HG03135 (cell line): Measurements from ENCODE around the gene IQCB1.
"Not testable (repeated sequence)": the region's sequence is repeated elsewhere in the genome, so short reads cannot be mapped to it uniquely, and the experiment has no call there.

Experiments
- ATAC-seq: cut with Tn5 transposase; IDR thresholded peaks from one replicate; pipeline ENCODE4 v1.9.1; 2021; ENCODE audit warnings: mild to moderate bottlenecking, moderate library complexity; ENCODE audit not compliant: unreplicated experiment

Gene IQCB1

GRCh38 chr3:121817753-121818152 lies 17.1 kb downstream of the IQCB1 start:
- no peak for ATAC-seq

- peak; percentile 99 for ATAC-seq
Measured at GRCh38 chr3:121809249-121809648, 25.6 kb downstream of the IQCB1 start.

DNA sequence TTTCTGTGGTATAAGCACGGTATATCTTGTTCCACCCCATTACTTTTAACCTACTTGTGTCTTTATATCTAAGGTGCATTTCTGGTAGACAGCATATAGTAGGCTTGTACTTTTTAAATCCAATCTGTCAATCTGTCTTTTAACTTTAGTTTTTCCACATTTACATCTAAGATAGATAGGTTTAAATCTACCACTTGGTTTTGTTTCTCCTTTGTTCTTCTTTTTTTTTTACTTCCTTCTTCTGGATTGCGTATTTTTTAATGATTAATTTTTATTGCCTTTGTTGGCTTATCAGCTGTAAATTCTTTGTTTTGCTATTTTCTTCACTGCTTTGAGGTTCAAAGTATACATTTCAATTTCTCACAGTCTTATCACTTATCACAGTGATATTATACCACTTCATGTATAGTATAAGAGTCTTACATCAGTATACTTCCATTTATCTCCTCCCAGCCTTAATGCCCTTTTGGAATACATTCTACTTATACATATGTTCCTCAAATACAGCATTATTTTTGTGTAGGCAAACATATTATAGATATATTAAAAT lies 31.0 kb downstream of the IQCB1 start:
- no peak for ATAC-seq

DNA sequence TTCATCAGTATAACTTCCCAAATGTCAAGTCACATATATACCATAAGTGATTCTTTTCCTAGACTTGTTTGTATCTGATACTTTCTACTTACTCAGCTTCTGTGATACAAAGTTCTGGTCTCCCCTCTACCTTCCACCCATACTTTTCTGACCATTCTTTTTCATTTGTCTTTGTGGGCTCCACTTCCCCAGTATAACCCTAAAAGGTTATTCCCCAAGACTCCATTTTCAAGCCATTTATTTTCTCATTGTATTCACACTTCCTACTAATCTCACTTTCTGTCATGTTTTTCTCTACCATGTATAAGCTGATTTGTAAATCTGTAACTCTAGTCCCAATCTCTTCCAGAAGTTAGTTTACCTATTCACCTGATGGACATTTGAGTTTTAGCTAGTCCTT lies 34.0 kb downstream of the IQCB1 start:
- no peak for ATAC-seq

GRCh38 chr3:121796970-121797369 lies 37.9 kb downstream of the IQCB1 start:
- ATAC-seq, result no peak

- ATAC-seq, result peak; percentile 52
Measured at GRCh38 chr3:121794264-121794983, 40.4 kb downstream of the IQCB1 start.

- ATAC-seq, result no peak
Measured at GRCh38 chr3:121793078-121793477, 41.8 kb downstream of the IQCB1 start.

DNA sequence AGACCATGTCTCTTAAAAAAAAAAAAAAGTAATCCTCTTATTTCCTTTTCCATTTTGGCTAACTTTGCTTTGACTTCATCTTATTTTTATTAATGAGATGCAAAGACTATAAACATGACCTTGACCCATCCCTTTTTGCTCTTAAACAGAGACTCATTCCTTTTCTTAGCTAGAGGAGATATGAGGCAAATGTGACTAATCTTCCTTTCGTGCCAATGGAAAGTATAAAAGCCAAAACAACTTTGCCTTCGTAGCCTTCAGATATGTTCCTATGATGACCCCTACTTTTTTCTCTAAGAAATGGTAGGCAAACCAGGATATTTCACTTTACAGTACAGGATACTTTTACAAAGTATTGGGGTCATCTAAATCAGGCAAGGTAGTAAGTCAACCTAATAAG lies 48.4 kb downstream of the IQCB1 start:
- no peak for ATAC-seq

DNA sequence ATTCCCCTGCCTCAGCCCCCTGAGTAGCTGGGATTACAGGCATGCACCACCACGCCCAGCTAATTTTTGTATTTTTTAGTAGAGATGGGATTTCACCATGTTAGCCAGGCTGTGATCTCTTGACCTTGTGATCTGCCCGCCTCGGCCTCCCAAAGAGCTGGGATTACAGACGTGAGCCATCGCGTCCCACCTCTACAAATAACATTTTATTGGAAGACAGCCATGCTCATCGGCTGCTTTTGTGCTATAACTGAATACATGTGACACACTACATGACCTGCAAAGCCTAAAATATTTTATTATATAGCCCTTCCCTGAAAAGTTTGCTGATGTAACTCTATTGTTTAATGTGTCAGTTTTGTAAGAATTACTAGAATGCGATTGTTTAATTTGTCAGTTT lies 52.1 kb downstream of the IQCB1 start:
- ATAC-seq, result not testable (repeated sequence)

- no peak for ATAC-seq
Measured at GRCh38 chr3:121781611-121782010, 53.2 kb downstream of the IQCB1 start.

DNA sequence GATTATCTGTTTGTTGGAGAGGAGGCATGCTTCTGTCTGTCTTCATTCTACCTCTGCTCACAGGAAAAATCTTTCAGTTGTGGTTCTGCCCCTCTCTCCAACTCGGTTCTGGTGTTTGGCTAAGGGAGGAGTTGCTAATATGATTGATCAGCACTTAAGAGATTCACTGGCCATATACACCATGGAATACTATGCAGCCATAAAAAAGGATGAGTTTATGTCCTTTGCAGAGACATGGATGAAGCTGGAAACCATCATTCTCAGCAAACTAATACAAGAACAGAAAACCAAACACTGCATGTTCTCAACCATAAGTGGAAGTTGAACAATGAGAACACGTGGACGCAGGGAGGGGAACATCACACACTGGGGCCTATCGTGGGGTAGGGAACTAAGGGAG lies 59.8 kb downstream of the IQCB1 start:
- not testable (repeated sequence) for ATAC-seq

- ATAC-seq, result no peak
Measured at GRCh38 chr3:121769246-121769645, 65.6 kb downstream of the IQCB1 start.

DNA sequence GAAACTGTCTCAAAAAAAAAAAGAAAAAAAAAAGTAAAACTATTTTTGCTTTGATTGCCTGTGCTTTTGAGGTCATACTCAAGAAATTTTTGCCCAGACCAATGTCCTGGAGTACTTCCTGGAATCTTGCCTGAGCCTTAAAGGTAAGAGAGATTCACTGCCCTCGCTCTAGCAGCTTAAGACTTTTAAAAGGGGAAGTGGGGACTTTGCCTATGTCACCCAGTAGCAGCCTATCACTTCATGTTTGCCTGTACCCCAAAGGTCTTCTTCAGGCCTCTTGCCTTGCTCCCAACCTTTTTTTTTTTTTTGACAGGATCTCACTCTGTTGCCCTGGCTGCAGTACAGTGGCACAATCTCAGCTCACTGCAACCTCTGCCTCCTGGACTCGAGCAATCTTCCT lies 66.4 kb downstream of the IQCB1 start:
- no peak for ATAC-seq

DNA sequence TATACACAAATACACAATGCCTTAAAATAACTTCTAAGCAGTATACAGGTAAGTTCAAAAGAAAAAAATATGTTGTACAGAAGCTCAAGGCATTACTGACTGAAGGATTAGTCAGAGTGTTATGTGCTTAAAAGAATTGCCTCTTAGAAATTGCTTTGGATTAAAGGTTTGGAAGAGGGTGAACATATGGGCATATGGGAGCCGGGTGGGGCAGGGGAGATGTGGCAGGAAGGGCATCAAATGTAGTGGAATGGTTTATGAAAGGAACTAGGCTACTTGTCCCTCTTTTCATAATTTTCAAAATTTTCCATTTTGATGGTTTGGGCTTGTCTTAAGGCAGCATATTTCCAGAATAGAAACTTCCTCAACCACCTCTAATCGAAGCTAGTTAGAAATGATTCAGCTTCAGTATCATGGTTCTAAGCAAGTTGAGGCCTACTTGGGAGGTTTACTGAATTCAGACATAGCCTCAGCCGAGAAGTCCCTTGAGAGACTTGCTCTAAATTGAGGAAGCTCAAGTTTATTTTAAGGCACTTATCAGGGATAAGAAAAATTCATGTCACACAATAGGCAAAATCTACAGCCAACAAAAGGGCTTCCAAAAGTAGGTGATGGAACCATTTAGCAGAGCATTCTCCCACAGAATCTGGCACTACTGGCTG lies 75.2 kb downstream of the IQCB1 start:
- ATAC-seq, result no peak

DNA sequence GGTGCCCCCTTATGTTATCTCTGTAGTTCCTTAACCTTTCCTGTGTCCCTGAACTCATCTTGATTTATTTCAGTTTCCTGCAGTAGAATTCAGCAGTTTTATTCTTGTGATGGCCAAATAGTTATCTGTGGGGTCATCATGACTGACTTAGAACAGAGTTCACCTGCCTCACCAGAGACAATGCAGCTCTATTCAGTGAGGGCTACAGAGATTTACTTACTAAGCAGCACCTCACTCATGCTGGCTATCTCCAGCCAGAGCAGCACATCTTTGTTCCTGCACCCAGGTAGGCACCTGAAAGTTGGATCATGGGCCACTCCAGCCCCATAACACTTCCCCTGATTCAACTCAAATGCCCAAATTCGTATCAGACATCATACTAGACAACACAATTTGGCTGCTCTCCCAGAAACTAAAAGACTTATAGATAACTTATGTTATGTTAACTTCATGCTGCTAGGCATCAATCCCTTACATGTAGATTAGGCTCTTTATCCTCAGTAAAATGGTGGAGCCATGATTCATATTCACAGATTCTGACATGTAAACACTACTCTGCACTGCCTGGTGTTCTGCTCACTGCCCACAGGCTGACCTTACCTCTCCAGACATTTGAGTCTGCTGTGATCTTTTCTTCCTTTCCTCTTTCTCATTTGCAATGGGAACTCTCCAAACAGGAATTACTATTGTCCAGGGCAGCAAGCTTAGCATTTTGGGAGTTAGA lies 76.0 kb downstream of the IQCB1 start:
- no peak for ATAC-seq

GRCh38 chr3:121757812-121758545 lies 76.9 kb downstream of the IQCB1 start:
- ATAC-seq, result no peak

GRCh38 chr3:121757087-121757811 lies 77.6 kb downstream of the IQCB1 start:
- no peak for ATAC-seq

GRCh38 chr3:121752772-121753171 lies 82.1 kb downstream of the IQCB1 start:
- no peak for ATAC-seq

- ATAC-seq, result no peak
Measured at GRCh38 chr3:121752261-121752660, 82.6 kb downstream of the IQCB1 start.

DNA sequence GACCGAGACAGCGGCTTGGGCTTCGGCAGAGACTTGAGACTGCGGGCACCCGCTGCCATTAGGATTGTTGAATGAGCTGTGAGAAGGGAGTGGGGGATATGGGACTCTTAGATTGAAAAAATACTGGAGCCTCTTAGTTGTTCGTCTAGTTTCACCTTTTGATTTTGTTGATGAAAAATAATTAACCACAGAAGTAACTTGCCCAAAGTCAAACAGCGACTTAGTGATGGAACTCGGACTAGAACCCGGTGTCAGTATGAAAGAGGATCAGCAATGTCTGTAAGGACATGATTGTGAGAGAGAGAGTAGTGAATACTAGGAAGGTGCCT lies 84.8 kb downstream of the IQCB1 start:
- ATAC-seq, result no peak
